Type B pancreatic cell (in vitro differentiated cells): Measurements from ENCODE around the gene MON2. TPM values are rescaled to one million over a fixed set of nuclear protein-coding genes. Genes with fewer than 3 reads are reported as not detected.

Source experiments
- DNase-seq: peaks from one replicate; pipeline ENCODE4 v3.0.0; 2021; ENCODE audit warnings: mixed read lengths; ENCODE audit not compliant: unreplicated experiment; ENCODE audit errors: extremely low spot score
- H3K27ac Mint-ChIP-seq: 2 replicates; pipeline ENCODE4 v1.8.0; 2021; ENCODE audit warnings: mild to moderate bottlenecking, mixed read lengths
- H3K27me3 Mint-ChIP-seq: 2 replicates; pipeline ENCODE4 v1.8.0; 2021; ENCODE audit warnings: mixed read lengths
- H3K36me3 Mint-ChIP-seq: 2 replicates; pipeline ENCODE4 v1.8.0; 2021; ENCODE audit warnings: mixed read lengths
- H3K4me1 Mint-ChIP-seq: one replicate; pipeline ENCODE4 v1.8.0; 2021; ENCODE audit warnings: mixed read lengths; ENCODE audit not compliant: unreplicated experiment
- H3K4me3 Mint-ChIP-seq: 2 replicates; pipeline ENCODE4 v1.8.0; 2021; ENCODE audit warnings: mild to moderate bottlenecking, mixed read lengths
- H3K9me3 Mint-ChIP-seq: 2 replicates; pipeline ENCODE4 v1.8.0; 2021; ENCODE audit warnings: mixed read lengths
- CTCF ChIP-seq: fragments of 200-600 bp; sonication (generic); conservative IDR thresholded peaks from 2 replicates; pipeline ENCODE4 v1.5.0; 2021; ENCODE audit warnings: antibody characterized with exemption, mild to moderate bottlenecking
- total RNA-seq: library from RNA; stranded (reverse); gene quantifications from 2 replicates; pipeline ENCODE4 v1.2.1, GENCODE V29; 2021; ENCODE audit warnings: low replicate concordance

Gene MON2
- total RNA-seq, 1 donor from 2014 or later, result 47.4 TPM

- H3K27ac Mint-ChIP-seq, result no peak overlapping the region
- H3K27me3 Mint-ChIP-seq, result no peaks in the 10 kb centered on the region
- H3K36me3 Mint-ChIP-seq, result peaks cover 29% of the 10 kb centered on the region
- H3K4me3 Mint-ChIP-seq, result no peak overlapping the region
- no peaks in the 10 kb centered on the region for H3K9me3 Mint-ChIP-seq
- DNase-seq, result no peak
- no peak for TF ChIP-seq CTCF
- no peaks in the 10 kb centered on the region for H3K4me1 Mint-ChIP-seq
Observed at GRCh38 chr12:62532333-62532732, 65.7 kb downstream of the MON2 start.

GRCh38 chr12:62533087-62533754, 66.6 kb downstream of the MON2 start:
- H3K36me3 Mint-ChIP-seq, result peaks cover 32% of the 10 kb centered on the region
- DNase-seq, result no peak
- H3K27me3 Mint-ChIP-seq, result no peaks in the 10 kb centered on the region
- H3K27ac Mint-ChIP-seq, result no peak overlapping the region
- no peak overlapping the region for H3K4me3 Mint-ChIP-seq
- no peak for TF ChIP-seq CTCF
- H3K9me3 Mint-ChIP-seq, result no peaks in the 10 kb centered on the region
- H3K4me1 Mint-ChIP-seq, result no peaks in the 10 kb centered on the region

- TF ChIP-seq CTCF, result no peak
- Mint-ChIP-seq H3K9me3 (no peaks in the 10 kb centered on the region), H3K4me1 (no peaks in the 10 kb centered on the region), H3K27ac (no peak overlapping the region), H3K4me3 (no peak overlapping the region), H3K27me3 (no peaks in the 10 kb centered on the region), H3K36me3 (peaks cover 29% of the 10 kb centered on the region)
- no peak for DNase-seq
Observed at GRCh38 chr12:62533755-62534107, 67.1 kb downstream of the MON2 start.

- no peaks in the 10 kb centered on the region for H3K9me3 Mint-ChIP-seq
- H3K36me3 Mint-ChIP-seq, result peaks cover 19% of the 10 kb centered on the region
- no peaks in the 10 kb centered on the region for H3K4me1 Mint-ChIP-seq
- DNase-seq, result no peak
- H3K27me3 Mint-ChIP-seq, result no peaks in the 10 kb centered on the region
- no peak overlapping the region for H3K27ac Mint-ChIP-seq
- no peak overlapping the region for H3K4me3 Mint-ChIP-seq
- TF ChIP-seq CTCF, result no peak
Observed at GRCh38 chr12:62536546-62536945, 69.9 kb downstream of the MON2 start.

GRCh38 chr12:62537551-62537950, 70.9 kb downstream of the MON2 start:
- no peak overlapping the region for H3K4me3 Mint-ChIP-seq
- DNase-seq, result no peak
- TF ChIP-seq CTCF, result no peak
- no peak overlapping the region for H3K27ac Mint-ChIP-seq
- peaks cover 17% of the 10 kb centered on the region for H3K36me3 Mint-ChIP-seq
- no peaks in the 10 kb centered on the region for H3K9me3 Mint-ChIP-seq
- H3K4me1 Mint-ChIP-seq, result no peaks in the 10 kb centered on the region
- H3K27me3 Mint-ChIP-seq, result no peaks in the 10 kb centered on the region

- Mint-ChIP-seq H3K4me1 (no peaks in the 10 kb centered on the region), H3K4me3 (no peak overlapping the region), H3K27ac (no peak overlapping the region), H3K9me3 (no peaks in the 10 kb centered on the region), H3K27me3 (no peaks in the 10 kb centered on the region), H3K36me3 (peaks cover 6% of the 10 kb centered on the region)
- DNase-seq, result no peak
- TF ChIP-seq CTCF, result no peak
Observed at GRCh38 chr12:62540354-62540753, 73.7 kb downstream of the MON2 start.
